HG03442 (cell line): ENCODE results near the gene FGD2.
"Not testable (repeated sequence)": the region's sequence is repeated elsewhere in the genome, so short reads cannot be mapped to it uniquely, and the experiment has no call there.

Experiments used
- ATAC-seq: cut with Tn5 transposase; IDR thresholded peaks from one replicate; pipeline ENCODE4 v1.9.1; 2021; ENCODE audit warnings: mild to moderate bottlenecking, moderate library complexity; ENCODE audit not compliant: unreplicated experiment

FGD2 gene

GRCh38 chr6:36989264-36989663 lies 16.2 kb upstream of the FGD2 start:
- ATAC-seq = no peak

- not testable (repeated sequence) for ATAC-seq
Observed at GRCh38 chr6:36990401-36990800, 15.1 kb upstream of the FGD2 start.

- ATAC-seq = no peak
Observed at GRCh38 chr6:36997811-36998722, 7.4 kb upstream of the FGD2 start.

DNA sequence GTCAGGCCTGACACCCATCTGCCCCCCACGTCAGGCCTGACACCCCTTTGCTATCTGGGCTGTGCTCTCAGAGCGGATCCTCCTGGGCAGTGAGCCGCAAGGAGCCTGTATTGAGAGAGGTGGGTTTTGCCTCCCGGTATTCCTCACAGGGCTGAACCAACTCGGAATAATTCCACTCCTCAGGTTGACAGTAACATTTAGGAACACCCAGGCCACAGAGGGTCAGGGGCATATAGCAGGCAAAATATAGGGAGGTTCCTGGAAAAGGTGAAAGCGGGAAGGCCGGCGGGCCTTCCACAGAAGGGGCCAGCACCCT lies 6.8 kb upstream of the FGD2 start:
- no peak for ATAC-seq

DNA sequence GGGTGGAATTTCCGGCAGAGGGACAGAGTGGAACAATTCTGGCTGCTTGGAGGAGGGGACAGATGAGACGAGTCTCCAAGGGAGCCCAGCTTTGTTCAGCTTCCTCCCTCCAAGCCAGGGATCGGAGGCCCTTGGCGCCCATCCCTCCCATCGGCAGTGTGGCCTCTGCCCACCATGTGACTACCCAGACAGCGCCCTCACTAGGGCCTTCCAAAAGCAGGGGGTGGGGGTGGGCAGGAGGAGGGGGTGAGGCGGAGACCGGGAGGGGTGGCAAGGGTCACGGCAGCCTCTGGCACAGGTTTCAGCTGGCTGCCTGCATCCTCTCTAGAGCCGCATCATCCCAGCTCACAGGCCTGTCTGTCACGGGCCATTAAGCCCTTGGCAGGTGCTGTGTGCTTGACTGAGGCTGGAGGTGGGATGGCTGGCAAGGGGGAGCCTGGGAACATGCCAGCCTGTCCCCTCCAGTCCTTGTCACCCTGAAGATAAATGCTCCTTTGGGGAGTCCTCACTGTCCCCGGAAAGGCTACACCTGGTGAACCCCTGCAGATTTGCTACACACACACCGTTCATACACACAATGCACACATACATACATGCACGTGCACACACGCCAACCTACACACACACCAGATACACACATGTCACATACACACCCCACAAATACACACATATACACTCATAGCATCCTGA lies 6.2 kb upstream of the FGD2 start:
- ATAC-seq = no peak

DNA sequence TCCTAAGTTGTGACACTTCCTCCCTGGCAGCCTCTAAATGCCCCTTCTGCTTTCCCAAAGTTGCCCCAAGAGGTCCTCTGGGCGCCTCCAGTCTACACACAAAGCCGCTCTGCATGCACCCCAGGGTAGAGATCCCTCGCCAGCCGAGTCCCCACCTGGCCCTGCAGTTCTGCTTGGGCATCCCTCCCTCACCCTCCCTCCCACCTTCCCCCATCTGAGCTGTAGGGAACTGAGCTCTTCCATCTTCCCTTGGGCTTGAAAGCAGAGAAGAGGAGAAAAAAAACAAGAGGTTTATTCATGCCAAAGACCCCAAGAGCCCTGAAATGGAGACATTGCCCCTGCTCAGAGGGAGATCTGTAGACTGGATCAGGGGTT lies 5.7 kb upstream of the FGD2 start:
- no peak for ATAC-seq

GRCh38 chr6:37004044-37004980 lies 1.1 kb upstream of the FGD2 start:
- no peak for ATAC-seq

- ATAC-seq = peak; percentile 8
Observed at GRCh38 chr6:37005827-37006567, 542 bp downstream of the FGD2 start.

- no peak for ATAC-seq
Observed at GRCh38 chr6:37006793-37007339, 1.4 kb downstream of the FGD2 start.

GRCh38 chr6:37007340-37008043 lies 2.0 kb downstream of the FGD2 start:
- no peak for ATAC-seq

DNA sequence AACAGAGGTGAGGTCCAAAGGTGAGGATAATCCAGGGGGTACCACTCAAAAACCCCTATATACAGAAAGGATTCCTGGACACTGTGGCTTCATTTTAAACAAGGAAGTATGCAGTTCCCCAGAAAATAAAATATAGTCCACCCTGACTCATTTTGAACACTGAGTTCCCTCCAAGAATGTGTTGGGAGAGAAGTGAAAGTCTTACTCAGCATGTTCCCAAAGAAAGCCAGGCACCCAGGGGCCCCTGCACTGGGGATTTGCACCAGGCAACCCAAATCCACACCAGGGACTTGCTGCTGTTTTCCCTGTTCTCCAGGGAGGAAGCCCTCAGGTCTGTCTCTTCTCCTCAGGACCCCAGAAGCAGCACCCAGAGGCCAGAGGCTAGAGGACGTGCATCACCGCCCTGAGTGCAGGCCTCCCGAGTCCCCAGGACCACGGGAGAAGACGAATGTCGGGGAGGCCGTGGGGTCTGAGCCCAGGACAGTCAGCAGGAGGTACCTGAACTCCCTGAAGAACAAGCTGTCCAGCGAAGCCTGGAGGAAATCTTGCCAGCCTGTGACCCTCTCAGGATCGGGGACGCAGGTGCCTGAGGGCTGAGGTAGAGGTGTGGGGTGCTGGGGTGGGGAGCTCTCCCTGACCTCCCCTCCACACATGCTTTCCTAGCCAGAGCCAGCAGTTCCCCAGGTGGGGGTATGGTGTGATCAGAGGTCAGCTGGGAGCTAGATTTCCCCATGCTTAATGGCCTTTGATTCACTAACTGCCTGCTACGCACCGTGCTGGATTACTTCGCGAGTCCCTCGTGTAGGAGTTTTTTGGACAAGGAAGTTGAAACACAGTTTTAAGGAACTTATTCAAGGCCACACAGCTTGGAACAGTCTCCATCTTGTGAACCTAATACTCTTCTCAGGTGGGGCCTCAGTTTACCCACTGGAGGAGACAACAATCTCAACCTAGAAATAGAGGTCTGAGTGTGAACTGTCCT lies 3.3 kb downstream of the FGD2 start:
- no peak for ATAC-seq

GRCh38 chr6:37010402-37010892 lies 5.0 kb downstream of the FGD2 start:
- ATAC-seq = no peak

- no peak for ATAC-seq
Observed at GRCh38 chr6:37011656-37012378, 6.4 kb downstream of the FGD2 start.

- no peak for ATAC-seq
Observed at GRCh38 chr6:37013516-37014491, 8.3 kb downstream of the FGD2 start.

DNA sequence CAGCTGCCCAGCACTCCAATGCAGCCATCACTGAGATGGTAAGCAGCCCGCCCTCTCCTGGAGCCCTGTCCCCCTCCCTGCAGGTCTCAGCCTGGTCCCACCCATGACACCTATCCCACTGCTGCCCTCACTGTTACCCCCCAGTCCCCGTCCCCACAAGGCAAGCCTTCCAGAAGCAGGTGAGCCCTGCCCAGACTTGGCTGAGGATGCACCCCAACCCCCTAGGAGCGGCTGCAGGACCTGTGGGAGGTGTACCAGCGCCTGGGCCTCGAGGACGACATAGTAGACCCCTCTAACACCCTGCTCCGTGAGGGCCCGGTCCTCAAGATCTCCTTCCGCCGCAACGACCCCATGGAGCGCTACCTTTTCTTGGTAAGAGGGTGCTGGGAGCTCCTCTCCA lies 9.2 kb downstream of the FGD2 start:
- ATAC-seq = no peak

GRCh38 chr6:37015532-37015931 lies 10.1 kb downstream of the FGD2 start:
- ATAC-seq = no peak

DNA sequence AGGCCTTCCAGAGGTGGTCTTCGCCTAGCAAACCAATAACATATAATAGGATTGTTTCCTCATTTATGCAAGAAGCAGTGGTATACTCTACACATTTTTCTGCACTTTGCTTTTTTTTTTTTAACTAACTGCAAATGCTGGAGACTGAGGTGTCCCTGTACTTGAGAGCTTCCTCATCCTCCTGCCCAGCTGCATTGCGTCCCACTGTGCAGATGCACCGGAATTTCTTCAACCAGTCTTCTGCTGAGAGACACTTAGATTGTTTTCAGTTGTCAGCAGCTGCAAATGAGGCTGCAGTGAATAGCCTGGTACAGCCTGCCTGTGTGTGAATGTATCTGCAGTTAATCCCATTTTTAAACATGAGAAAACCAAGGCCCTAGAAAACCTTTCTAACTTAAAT lies 11.5 kb downstream of the FGD2 start:
- ATAC-seq = no peak
